HepG2 (cell line): ENCODE measurements around the gene PPP1R7. TPM values are rescaled to one million over a fixed set of nuclear protein-coding genes. Genes with fewer than 3 reads are reported as not detected.
A peak's percentile ranks its signal among the peaks of the same experiment; 100 is the strongest.

Source experiments
- AGO1 ChIP-seq: fragments of 200-400 bp; formaldehyde crosslinking; IDR thresholded peaks from 2 replicates; pipeline ENCODE4 v1.6.1; 2017; ENCODE audit warnings: mild to moderate bottlenecking, low read depth, low read length, moderate library complexity; ENCODE audit not compliant: poor library complexity, severe bottlenecking
- CHCHD3 ChIP-seq: sonication (generic); formaldehyde crosslinking; IDR thresholded peaks from 2 replicates; pipeline ENCODE4 v1.8.0; 2022; ENCODE audit warnings: mild to moderate bottlenecking, missing genetic modification reagents, moderate library complexity
- HCFC1 ChIP-seq: fragments of 150-350 bp; IDR thresholded peaks from 2 replicates; pipeline ENCODE4 v1.6.1; 2014; ENCODE audit warnings: low read depth, low read length
- HNRNPUL1 ChIP-seq: fragments of 200-400 bp; formaldehyde crosslinking; IDR thresholded peaks from 2 replicates; pipeline ENCODE4 v1.6.1; 2017; ENCODE audit warnings: low read depth, mild to moderate bottlenecking, low read length, moderate library complexity
- HOXA9 ChIP-seq: sonication (generic); formaldehyde crosslinking; IDR thresholded peaks from 2 replicates; pipeline ENCODE4 v1.8.1; 2022; ENCODE audit warnings: missing genetic modification reagents, mild to moderate bottlenecking, moderate library complexity, borderline replicate concordance
- IKZF4 ChIP-seq: sonication (generic); formaldehyde crosslinking; IDR thresholded peaks from 2 replicates; pipeline ENCODE4 v1.5.1; 2020; ENCODE audit warnings: borderline replicate concordance, mild to moderate bottlenecking, low read depth, missing genetic modification reagents; ENCODE audit errors: not compliant biosample characterization
- NFYC ChIP-seq: IDR thresholded peaks from 2 replicates; pipeline ENCODE4 v1.6.1; 2016; ENCODE audit warnings: missing genetic modification reagents, missing compliant biosample characterization
- SMARCE1 ChIP-seq: fragments of 450-650 bp; IDR thresholded peaks from 2 replicates; pipeline ENCODE4 v1.6.1; 2017; ENCODE audit warnings: borderline replicate concordance
- SP4 ChIP-seq: sonication (generic); formaldehyde crosslinking; IDR thresholded peaks from 2 replicates; pipeline ENCODE4 v1.8.1; 2023; ENCODE audit warnings: mild to moderate bottlenecking, missing genetic modification reagents
- ZFY ChIP-seq: sonication (generic); formaldehyde crosslinking; IDR thresholded peaks from 2 replicates; pipeline ENCODE4 v1.4.0; 2020; ENCODE audit warnings: missing genetic modification reagents
- ZNF225 ChIP-seq: sonication (generic); formaldehyde crosslinking; IDR thresholded peaks from 2 replicates; pipeline ENCODE4 v1.4.0; 2020; ENCODE audit warnings: mild to moderate bottlenecking, missing genetic modification reagents
- ZNF329 ChIP-seq: sonication (generic); formaldehyde crosslinking; IDR thresholded peaks from 2 replicates; pipeline ENCODE4 v1.9.0; 2021; ENCODE audit warnings: low read depth, mild to moderate bottlenecking, missing genetic modification reagents
- ZNF552 ChIP-seq: sonication (generic); formaldehyde crosslinking; IDR thresholded peaks from 2 replicates; pipeline ENCODE4 v1.9.0; 2022; ENCODE audit warnings: missing genetic modification reagents, mild to moderate bottlenecking, borderline replicate concordance
- polyA plus RNA-seq, 8 experiments: library from polyadenylated mRNA; depleted of rRNA in 3 of 8; stranded (reverse) in 7 of 8; unstranded in 1 of 8; fragments of >200 nt; fragmentation: Illumina TruSeq in 4 of 8; extraction: Trizol in 4 of 8; gene quantifications; 2 replicates each; pipeline versions ENCODE4 v1.2.1 to v1.2.3, GENCODE V29; 2011 to 2016; ENCODE audit warnings: low read depth in 4 of 8, missing spikeins in 1 of 8, mixed read lengths in 1 of 8; ENCODE audit not compliant: insufficient read depth in 1 of 8
- total RNA-seq, 5 experiments: library from RNA; depleted of rRNA; stranded (reverse); fragments of >200 nt; fragmentation: Illumina TruSeq; extraction: Trizol; gene quantifications; 2 replicates each; pipeline ENCODE4 v1.2.3, GENCODE V29; 2016; ENCODE audit warnings: low read depth in 1 of 5
- TF ChIP-seq, protein P1 (sequence below): sonication (generic); formaldehyde crosslinking; IDR thresholded peaks from 2 replicates; pipeline ENCODE4 v1.5.1; 2020; ENCODE audit warnings: mild to moderate bottlenecking, missing genetic modification reagents, moderate library complexity
- TF ChIP-seq, protein P2 (sequence below): IDR thresholded peaks from 2 replicates; pipeline ENCODE4 v1.6.1; 2012; ENCODE audit warnings: inconsistent platforms
- TF ChIP-seq, protein P3 (sequence below): sonication (generic); formaldehyde crosslinking; IDR thresholded peaks from 2 replicates; pipeline ENCODE4 v1.4.0; 2020; ENCODE audit warnings: missing genetic modification reagents, borderline replicate concordance
- TF ChIP-seq, protein P4 (sequence below): sonication (generic); formaldehyde crosslinking; IDR thresholded peaks from 2 replicates; pipeline ENCODE4 v1.5.0; 2020; ENCODE audit warnings: mild to moderate bottlenecking, missing genetic modification reagents, borderline replicate concordance

Gene PPP1R7
- total and polyA plus RNA-seq, 2 of the 13 experiments (the other 11 are each of a cell fraction or from before 2014, with no cell fraction given), result 33.3 to 67.9 TPM

DNA sequence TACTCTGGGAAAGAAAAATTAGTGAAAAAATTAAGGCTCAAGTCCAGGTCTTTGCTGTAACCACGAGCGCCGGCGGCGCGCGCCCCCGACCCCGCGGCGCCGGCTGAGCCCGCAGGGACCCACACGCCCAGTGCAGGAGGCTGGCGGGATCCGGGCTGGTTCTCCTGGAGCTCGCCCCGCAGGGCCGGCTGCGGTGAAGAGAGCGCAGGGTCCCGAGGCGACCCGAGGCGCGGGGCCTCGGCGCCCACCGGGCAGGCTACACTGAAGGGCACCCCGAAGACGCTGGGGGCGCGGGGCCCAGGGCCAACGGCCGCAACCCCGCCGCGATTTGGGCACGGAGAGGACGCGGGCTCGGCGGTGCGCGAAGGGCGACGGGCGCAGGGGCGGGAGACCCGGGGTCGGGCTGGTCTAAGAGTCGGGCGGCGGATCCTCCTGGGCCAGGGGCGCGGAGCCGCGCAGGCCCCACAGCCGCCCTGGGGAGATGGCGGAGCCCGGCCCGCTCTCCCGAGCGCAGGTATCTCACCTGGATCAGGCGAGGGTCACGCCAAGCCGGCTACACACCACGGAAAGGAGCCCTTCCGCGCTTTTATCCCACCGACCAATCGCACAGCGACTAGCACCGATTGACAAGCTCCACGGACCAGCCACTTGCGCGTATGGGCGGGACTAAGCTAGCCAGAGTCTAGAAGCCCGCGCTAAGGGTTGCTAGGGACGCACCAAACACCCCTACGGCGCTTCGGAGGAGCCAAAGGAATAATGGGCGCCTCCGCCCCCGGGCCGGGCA, 1.2 kb upstream of the PPP1R7 start, which contains the start of gene PASK (continued):
- TF ChIP-seq, protein P1, sequence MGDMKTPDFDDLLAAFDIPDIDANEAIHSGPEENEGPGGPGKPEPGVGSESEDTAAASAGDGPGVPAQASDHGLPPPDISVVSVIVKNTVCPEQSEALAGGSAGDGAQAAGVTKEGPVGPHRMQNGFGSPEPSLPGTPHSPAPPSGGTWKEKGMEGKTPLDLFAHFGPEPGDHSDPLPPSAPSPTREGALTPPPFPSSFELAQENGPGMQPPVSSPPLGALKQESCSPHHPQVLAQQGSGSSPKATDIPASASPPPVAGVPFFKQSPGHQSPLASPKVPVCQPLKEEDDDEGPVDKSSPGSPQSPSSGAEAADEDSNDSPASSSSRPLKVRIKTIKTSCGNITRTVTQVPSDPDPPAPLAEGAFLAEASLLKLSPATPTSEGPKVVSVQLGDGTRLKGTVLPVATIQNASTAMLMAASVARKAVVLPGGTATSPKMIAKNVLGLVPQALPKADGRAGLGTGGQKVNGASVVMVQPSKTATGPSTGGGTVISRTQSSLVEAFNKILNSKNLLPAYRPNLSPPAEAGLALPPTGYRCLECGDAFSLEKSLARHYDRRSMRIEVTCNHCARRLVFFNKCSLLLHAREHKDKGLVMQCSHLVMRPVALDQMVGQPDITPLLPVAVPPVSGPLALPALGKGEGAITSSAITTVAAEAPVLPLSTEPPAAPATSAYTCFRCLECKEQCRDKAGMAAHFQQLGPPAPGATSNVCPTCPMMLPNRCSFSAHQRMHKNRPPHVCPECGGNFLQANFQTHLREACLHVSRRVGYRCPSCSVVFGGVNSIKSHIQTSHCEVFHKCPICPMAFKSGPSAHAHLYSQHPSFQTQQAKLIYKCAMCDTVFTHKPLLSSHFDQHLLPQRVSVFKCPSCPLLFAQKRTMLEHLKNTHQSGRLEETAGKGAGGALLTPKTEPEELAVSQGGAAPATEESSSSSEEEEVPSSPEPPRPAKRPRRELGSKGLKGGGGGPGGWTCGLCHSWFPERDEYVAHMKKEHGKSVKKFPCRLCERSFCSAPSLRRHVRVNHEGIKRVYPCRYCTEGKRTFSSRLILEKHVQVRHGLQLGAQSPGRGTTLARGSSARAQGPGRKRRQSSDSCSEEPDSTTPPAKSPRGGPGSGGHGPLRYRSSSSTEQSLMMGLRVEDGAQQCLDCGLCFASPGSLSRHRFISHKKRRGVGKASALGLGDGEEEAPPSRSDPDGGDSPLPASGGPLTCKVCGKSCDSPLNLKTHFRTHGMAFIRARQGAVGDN (CRISPR knock-in tag), result peak; percentile 90
- TF ChIP-seq HOXA9 (CRISPR knock-in tag) (no peak), SP4 (peak; percentile 29; the same call in 1 of the 2 replicates), CHCHD3 (CRISPR knock-in tag) (no peak), ZNF225 (CRISPR knock-in tag) (peak; percentile 56; the same call in 1 of the 2 replicates), AGO1 (no peak), ZNF552 (CRISPR knock-in tag) (0 out of 2 replicates have a peak, but pooled peaks have one; percentile 58), NFYC (CRISPR knock-in tag) (peak; percentile 96), ZFY (CRISPR knock-in tag) (peak; percentile 64), IKZF4 (CRISPR knock-in tag) (peak; percentile 61), HNRNPUL1 (no peak), SMARCE1 (no peak), HCFC1 (peak; percentile 33; the same call in 1 of the 2 replicates), ZNF329 (CRISPR knock-in tag) (0 out of 2 replicates have a peak, but pooled peaks have one; percentile 34)
- TF ChIP-seq, protein P2, sequence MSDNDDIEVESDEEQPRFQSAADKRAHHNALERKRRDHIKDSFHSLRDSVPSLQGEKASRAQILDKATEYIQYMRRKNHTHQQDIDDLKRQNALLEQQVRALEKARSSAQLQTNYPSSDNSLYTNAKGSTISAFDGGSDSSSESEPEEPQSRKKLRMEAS, result peak; percentile 89
- TF ChIP-seq, protein P3, sequence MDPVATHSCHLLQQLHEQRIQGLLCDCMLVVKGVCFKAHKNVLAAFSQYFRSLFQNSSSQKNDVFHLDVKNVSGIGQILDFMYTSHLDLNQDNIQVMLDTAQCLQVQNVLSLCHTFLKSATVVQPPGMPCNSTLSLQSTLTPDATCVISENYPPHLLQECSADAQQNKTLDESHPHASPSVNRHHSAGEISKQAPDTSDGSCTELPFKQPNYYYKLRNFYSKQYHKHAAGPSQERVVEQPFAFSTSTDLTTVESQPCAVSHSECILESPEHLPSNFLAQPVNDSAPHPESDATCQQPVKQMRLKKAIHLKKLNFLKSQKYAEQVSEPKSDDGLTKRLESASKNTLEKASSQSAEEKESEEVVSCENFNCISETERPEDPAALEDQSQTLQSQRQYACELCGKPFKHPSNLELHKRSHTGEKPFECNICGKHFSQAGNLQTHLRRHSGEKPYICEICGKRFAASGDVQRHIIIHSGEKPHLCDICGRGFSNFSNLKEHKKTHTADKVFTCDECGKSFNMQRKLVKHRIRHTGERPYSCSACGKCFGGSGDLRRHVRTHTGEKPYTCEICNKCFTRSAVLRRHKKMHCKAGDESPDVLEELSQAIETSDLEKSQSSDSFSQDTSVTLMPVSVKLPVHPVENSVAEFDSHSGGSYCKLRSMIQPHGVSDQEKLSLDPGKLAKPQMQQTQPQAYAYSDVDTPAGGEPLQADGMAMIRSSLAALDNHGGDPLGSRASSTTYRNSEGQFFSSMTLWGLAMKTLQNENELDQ (CRISPR knock-in tag), result no peak
- TF ChIP-seq, protein P4, sequence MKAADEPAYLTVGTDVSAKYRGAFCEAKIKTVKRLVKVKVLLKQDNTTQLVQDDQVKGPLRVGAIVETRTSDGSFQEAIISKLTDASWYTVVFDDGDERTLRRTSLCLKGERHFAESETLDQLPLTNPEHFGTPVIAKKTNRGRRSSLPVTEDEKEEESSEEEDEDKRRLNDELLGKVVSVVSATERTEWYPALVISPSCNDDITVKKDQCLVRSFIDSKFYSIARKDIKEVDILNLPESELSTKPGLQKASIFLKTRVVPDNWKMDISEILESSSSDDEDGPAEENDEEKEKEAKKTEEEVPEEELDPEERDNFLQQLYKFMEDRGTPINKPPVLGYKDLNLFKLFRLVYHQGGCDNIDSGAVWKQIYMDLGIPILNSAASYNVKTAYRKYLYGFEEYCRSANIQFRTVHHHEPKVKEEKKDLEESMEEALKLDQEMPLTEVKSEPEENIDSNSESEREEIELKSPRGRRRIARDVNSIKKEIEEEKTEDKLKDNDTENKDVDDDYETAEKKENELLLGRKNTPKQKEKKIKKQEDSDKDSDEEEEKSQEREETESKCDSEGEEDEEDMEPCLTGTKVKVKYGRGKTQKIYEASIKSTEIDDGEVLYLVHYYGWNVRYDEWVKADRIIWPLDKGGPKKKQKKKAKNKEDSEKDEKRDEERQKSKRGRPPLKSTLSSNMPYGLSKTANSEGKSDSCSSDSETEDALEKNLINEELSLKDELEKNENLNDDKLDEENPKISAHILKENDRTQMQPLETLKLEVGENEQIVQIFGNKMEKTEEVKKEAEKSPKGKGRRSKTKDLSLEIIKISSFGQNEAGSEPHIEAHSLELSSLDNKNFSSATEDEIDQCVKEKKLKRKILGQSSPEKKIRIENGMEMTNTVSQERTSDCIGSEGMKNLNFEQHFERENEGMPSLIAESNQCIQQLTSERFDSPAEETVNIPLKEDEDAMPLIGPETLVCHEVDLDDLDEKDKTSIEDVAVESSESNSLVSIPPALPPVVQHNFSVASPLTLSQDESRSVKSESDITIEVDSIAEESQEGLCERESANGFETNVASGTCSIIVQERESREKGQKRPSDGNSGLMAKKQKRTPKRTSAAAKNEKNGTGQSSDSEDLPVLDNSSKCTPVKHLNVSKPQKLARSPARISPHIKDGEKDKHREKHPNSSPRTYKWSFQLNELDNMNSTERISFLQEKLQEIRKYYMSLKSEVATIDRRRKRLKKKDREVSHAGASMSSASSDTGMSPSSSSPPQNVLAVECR, result peak; percentile 86; the same call in 1 of the 2 replicates
